ENCODE measurements around the gene BMS1. TPM values are rescaled to one million over a fixed set of nuclear protein-coding genes. Genes with fewer than 3 reads are reported as not detected.

BMS1 gene
- total and polyA plus RNA-seq, 10 of the 15 experiments (the other 5 are each of a cell fraction or from before 2014, with no cell fraction given) = 7.6 to 33.6 (median 21.0) TPM

GRCh38 chr10:42769173-42769572, 13.4 kb upstream of the BMS1 start (continued):
- no peak for TF ChIP-seq IKZF2 (IDR thresholded peaks at IDR 0.05)
- no peak for TF ChIP-seq POU2F2 (IDR thresholded peaks at IDR 0.05; ENCODE audit: borderline replicate concordance, low read depth, low read length)
- no peak for TF ChIP-seq JUNB (IDR thresholded peaks at IDR 0.05)
- no peak for TF ChIP-seq NFIC (IDR thresholded peaks at IDR 0.05; ENCODE audit: low read depth, low read length)
- no peak for TF ChIP-seq SMARCA5 (IDR thresholded peaks at IDR 0.05)

- Histone ChIP-seq H3K9me3 (replicated peaks; ENCODE audit: control insufficient read depth, insufficient read depth, low read length) (no peaks in the 10 kb centered on the region; the same call in 2 of the 3 replicates), H3K27me3 (replicated peaks in 1 of 2; ENCODE audit: control insufficient read depth in 2 of 2, insufficient read depth in 2 of 2, low read length in 1 of 2) (no peaks in the 10 kb centered on the region), H3K79me2 (ENCODE audit: control insufficient read depth, insufficient read depth, low read length) (no peaks in the 10 kb centered on the region), H3K9ac (ENCODE audit: control insufficient read depth, insufficient read depth, low read length) (no peak overlapping the region), H3K4me2 (ENCODE audit: control insufficient read depth, insufficient read depth) (no peak overlapping the region), H3K36me3 (ENCODE audit: control insufficient read depth in 2 of 2, insufficient read depth in 2 of 2, low read length in 1 of 2) (no peaks in the 10 kb centered on the region), H3K4me1 (ENCODE audit: control insufficient read depth, insufficient read depth, low read length) (no peaks in the 10 kb centered on the region), H3K4me3 (no peak overlapping the region), H3K27ac (ENCODE audit: control insufficient read depth, insufficient read depth) (no peak overlapping the region), H4K20me1 (ENCODE audit: control insufficient read depth, insufficient read depth) (no peaks in the 10 kb centered on the region), H2AFZ (ENCODE audit: control insufficient read depth, low read depth, low read length) (no peak overlapping the region)
- ATAC-seq (no peak), DNase-seq (ENCODE audit: low read depth, low spot score) (no peak), FAIRE-seq (no peak)
- no peak for TF ChIP-seq ATF7 (IDR thresholded peaks at IDR 0.05; ENCODE audit: low read depth)
- TF ChIP-seq BACH1 (IDR thresholded peaks at IDR 0.05; ENCODE audit: borderline replicate concordance) = no peak
- no peak for TF ChIP-seq RELB (IDR thresholded peaks at IDR 0.05; ENCODE audit: low read depth)
- TF ChIP-seq ZBTB33 (IDR thresholded peaks at IDR 0.05) = no peak
- TF ChIP-seq GABPA (IDR thresholded peaks at IDR 0.05; ENCODE audit: low read depth) = no peak
- TF ChIP-seq TBL1XR1 (IDR thresholded peaks at IDR 0.05; ENCODE audit: low read depth, low read length) = no peak
- TF ChIP-seq MEF2B (IDR thresholded peaks at IDR 0.05; ENCODE audit: partially characterized antibody, poor library complexity, severe bottlenecking) = no peak
- no peak for TF ChIP-seq HDGF (IDR thresholded peaks at IDR 0.05)
- no peak for TF ChIP-seq NFYA (IDR thresholded peaks at IDR 0.05; ENCODE audit: borderline replicate concordance, low read depth, low read length)
- TF ChIP-seq ZBTB11 (CRISPR knock-in tag; IDR thresholded peaks at IDR 0.05) = no peak
- TF ChIP-seq ZNF274 (IDR thresholded peaks at IDR 0.05; ENCODE audit: insufficient read depth, insufficient read length) = no peak
- no TSS peak for BruUV-seq (replicated peaks)
- CTCF ChIA-PET = no interaction called here
- POLR2A ChIA-PET = no interaction called here
- RAD21 ChIA-PET (ENCODE audit: unreplicated experiment) = no interaction called here
- WGBS (ENCODE audit: insufficient coverage, insufficient replicate concordance, low lambda C conversion rate, missing lambda C conversion rate) = 53% methylated on average over 12 of the region's 12 CpGs
- intact Hi-C loops (cut with micrococcal nuclease; ENCODE audit: unreplicated experiment) = no loop called here
- SMC1A ChIA-PET (ENCODE audit: uncharacterized antibody, unreplicated experiment) = no interaction called here
- in situ Hi-C loops (cut with MboI) = no loop called here
Observed at GRCh38 chr10:42769673-42770072, 12.9 kb upstream of the BMS1 start.
